HUES64 (cell line): ENCODE measurements around the gene GTF2F2.

Experiments used
- H3K27ac ChIP-seq: 2 replicates; pipeline ENCODE4 v1.7.0; 2013; ENCODE audit warnings: low read depth, low read length, inconsistent platforms
- H3K27me3 ChIP-seq: 2 replicates; pipeline ENCODE4 v1.6.1; 2013; ENCODE audit warnings: mild to moderate bottlenecking, low read length; ENCODE audit not compliant: insufficient read depth
- H3K36me3 ChIP-seq: 2 replicates; pipeline ENCODE4 v1.6.1; 2013; ENCODE audit warnings: mild to moderate bottlenecking, low read length; ENCODE audit not compliant: insufficient read depth
- H3K4me1 ChIP-seq: 2 replicates; pipeline ENCODE4 v1.6.1; 2013; ENCODE audit warnings: mild to moderate bottlenecking, low read length, moderate library complexity; ENCODE audit not compliant: insufficient read depth
- H3K4me3 ChIP-seq: 2 replicates; pipeline ENCODE4 v1.5.1; 2013; ENCODE audit warnings: mild to moderate bottlenecking, low read length, moderate library complexity
- H3K9ac ChIP-seq: 2 replicates; pipeline ENCODE4 v1.6.1; 2013; ENCODE audit warnings: mild to moderate bottlenecking, low read depth, low read length
- H3K9me3 ChIP-seq: 2 replicates; pipeline ENCODE4 v1.6.1; 2013; ENCODE audit warnings: low read depth, low read length; ENCODE audit not compliant: insufficient read depth
- WGBS: fragments of 150-250, 120-280 bp; methylation state at CpG from one replicate; pipeline ENCODE4 v1.1.7; 2013; ENCODE audit warnings: missing lambda C conversion rate; 5-methylcytosine and 5-hydroxymethylcytosine counted together

GTF2F2 gene

DNA sequence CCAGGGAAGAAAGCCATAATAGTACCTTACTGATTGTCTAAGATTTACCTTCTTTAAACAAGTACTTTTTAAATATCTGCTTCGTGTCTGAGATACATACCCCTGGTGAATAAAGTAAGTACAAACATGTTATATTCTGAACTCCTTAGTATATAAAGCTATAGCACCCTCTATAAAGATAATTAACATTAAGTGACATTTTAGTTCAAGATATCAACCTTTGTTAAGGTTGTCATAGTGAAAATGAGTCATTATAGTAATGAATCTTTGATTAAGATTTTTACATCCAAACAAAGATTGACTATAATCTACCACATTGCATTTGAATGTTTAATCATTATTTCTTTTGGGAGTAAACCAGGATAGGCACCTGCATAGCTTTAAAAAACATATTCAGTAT, 135.9 kb downstream of the GTF2F2 start:
- H3K4me1 ChIP-seq: 0 out of 2 replicates have a peak, but pooled peaks cover 6% of the 10 kb centered on the region
- peaks cover 19% of the 10 kb centered on the region for H3K36me3 ChIP-seq
- H3K27me3 ChIP-seq: no peaks in the 10 kb centered on the region
- H3K27ac ChIP-seq: no peak overlapping the region
- no CpG with 5 or more reads among the region's 1 CpG for WGBS
- no peak overlapping the region for H3K4me3 ChIP-seq
- no peaks in the 10 kb centered on the region for H3K9me3 ChIP-seq
- no peak overlapping the region for H3K9ac ChIP-seq

DNA sequence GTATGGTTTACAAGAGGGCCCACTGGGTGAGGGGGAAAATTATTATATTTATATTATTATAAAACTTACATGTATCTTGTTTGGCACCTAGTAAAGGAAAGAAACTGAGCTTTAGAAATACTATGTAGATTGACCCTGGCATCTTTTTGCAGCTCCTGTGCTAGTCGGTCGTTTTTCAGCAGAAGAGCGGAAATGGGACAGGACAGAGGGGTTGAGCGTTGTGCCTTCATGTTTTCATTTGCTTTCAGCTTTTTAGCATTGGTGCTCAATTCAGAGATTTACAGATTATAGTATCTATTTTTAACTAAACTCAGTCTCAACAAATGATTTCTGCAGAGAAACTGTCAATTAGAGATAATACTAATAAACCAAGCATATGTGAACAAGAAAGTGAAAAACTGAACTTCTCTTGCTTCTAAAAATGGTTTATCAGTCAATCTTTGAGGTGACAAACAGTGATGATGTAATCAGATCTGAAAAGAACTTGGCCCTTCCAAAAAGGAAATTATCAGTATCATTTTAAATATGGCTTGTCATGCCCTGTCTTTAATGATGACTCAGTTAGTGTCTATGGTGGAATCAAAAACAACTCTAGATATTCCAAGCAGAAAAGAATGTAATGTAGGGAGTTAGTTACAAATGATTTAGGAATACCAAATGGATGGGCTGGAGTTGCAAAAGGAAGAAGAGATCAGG, 137.5 kb downstream of the GTF2F2 start:
- Histone ChIP-seq H3K9ac (no peak overlapping the region), H3K27me3 (no peaks in the 10 kb centered on the region), H3K4me3 (no peak overlapping the region), H3K4me1 (0 out of 2 replicates have a peak, but pooled peaks cover 6% of the 10 kb centered on the region), H3K27ac (no peak overlapping the region), H3K36me3 (peaks cover 15% of the 10 kb centered on the region), H3K9me3 (no peaks in the 10 kb centered on the region)
- 96% methylated on average over 4 of the region's 4 CpGs for WGBS

DNA sequence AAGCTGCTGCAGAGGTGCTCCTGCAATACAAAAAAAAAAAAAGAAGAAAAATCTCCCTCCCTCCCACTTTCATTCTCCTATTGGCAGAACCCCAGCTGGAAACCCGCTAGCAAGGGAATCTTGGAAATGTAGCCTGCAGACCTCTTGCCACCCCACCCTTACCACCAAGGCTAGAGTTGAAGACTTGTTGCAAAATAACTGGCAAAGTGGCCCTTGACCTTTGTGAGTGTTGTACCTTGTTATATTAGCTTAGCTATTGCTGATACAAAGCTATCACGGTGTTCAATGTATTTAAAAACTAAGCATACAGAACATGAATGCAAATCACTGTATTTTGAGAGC, 138.0 kb downstream of the GTF2F2 start:
- 91% methylated on average over 2 of the region's 2 CpGs for WGBS
- peaks cover 9% of the 10 kb centered on the region for H3K36me3 ChIP-seq

DNA sequence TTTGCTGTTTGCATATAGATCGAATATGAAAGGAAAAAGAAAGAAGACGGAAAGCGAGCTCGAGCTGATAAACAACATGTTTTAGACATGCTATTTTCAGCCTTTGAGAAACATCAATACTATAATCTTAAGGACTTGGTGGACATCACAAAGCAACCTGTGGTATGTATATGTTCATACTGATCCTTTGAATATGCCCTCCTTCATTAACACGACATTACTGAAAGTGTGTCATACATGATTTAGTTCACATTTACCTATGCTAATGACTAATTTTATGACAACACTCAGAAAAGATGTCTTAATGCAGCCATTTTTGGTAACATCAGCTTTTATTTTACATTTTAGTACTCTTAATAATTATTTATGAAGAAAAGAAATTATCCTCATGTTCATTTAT, 146.9 kb downstream of the GTF2F2 start:
- no peaks in the 10 kb centered on the region for H3K9me3 ChIP-seq
- 86% methylated on average over 3 of the region's 5 CpGs for WGBS
- H3K27ac ChIP-seq: no peak overlapping the region
- H3K36me3 ChIP-seq: peaks cover 17% of the 10 kb centered on the region; the same call in 1 of the 2 replicates
- H3K27me3 ChIP-seq: no peaks in the 10 kb centered on the region
- no peak overlapping the region for H3K9ac ChIP-seq
- H3K4me1 ChIP-seq: peaks cover 14% of the 10 kb centered on the region
- H3K4me3 ChIP-seq: no peak overlapping the region

More for the DNA sequence above, 138.0 kb downstream of the GTF2F2 start:
- no peaks in the 10 kb centered on the region for H3K27me3 ChIP-seq
- no peak overlapping the region for H3K9ac ChIP-seq
- no peaks in the 10 kb centered on the region for H3K9me3 ChIP-seq
- H3K27ac ChIP-seq: no peak overlapping the region
- no peak overlapping the region for H3K4me3 ChIP-seq
- 0 out of 2 replicates have a peak, but pooled peaks cover 6% of the 10 kb centered on the region for H3K4me1 ChIP-seq

DNA sequence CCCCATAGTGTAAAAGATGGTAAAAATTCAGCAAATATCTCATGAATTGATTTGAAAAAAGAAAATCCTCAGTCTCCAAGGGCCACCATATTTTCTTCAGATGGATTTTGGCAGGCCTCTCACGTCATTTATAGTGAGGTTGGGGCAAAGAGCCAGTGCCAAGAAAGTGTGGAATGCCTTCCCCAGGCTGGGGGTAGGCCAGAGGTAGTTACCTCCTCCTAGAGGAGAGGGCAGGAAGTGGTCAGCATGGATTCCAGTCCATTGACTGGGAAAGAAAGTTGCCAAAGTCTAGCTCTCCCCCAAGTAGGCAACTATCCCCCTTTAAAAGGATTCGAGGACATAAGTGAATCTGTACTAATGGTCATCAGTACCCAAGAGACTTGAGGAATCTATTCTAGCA, 148.9 kb downstream of the GTF2F2 start:
- H3K9me3 ChIP-seq: no peaks in the 10 kb centered on the region
- H3K9ac ChIP-seq: no peak overlapping the region
- WGBS: 93% methylated on average over 2 of the region's 2 CpGs
- H3K27me3 ChIP-seq: no peaks in the 10 kb centered on the region
- H3K4me3 ChIP-seq: no peak overlapping the region
- no peak overlapping the region for H3K27ac ChIP-seq
- H3K4me1 ChIP-seq: peaks cover 14% of the 10 kb centered on the region
- peaks cover 17% of the 10 kb centered on the region; the same call in 1 of the 2 replicates for H3K36me3 ChIP-seq

DNA sequence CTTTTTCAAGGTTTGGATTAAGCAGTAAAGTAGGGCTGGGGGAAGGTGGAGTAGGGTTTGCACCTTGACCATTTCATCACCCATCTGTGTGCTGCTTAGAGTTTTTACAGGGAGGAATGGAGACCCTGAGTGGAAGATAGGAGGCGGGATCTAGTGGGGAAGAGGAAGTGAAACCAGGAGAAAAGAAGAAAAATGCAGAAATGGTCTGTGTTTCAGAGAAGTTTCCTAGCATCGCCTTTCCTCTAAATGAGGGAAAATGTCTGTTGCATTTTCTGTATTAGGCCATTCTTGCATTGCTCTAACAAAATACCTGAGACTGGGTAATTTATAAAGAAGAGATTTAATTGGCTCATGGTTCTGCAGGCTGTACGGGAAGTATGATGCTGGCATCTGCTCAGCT, 156.6 kb downstream of the GTF2F2 start:
- Histone ChIP-seq H3K27ac (no peak overlapping the region), H3K27me3 (no peaks in the 10 kb centered on the region), H3K36me3 (peaks cover 4% of the 10 kb centered on the region; the same call in 1 of the 2 replicates), H3K9me3 (no peaks in the 10 kb centered on the region), H3K4me1 (no peaks in the 10 kb centered on the region), H3K9ac (no peak overlapping the region), H3K4me3 (no peak overlapping the region)
- 98% methylated on average over 3 of the region's 3 CpGs for WGBS

DNA sequence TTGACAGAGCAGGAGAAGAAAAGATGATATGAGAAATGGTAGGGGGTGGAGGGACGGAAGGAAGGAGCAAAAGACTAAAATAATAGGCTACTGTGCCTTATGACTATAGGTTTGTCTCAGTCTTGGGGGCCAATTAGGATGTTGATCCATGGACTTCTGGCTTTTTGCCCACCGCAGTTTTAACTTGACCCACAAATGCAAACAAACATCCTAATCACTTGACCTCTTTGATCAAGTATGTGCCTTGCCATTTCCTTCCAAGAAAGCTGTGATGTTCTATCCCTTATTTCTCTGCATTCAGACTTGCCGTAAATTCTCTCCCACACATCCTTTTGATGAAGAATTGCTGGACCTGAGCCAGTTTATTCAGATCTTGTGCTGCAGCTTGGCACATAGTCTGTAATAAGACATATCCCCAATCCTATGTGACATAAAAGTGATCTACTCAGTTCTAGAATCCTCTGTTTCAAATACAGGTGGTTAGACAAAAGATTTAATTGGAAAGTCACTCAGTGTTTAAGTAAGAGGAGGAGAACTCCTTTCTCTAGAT, 157.9 kb downstream of the GTF2F2 start:
- Histone ChIP-seq H3K9me3 (no peaks in the 10 kb centered on the region), H3K27ac (no peak overlapping the region), H3K4me1 (no peaks in the 10 kb centered on the region), H3K36me3 (peaks cover 4% of the 10 kb centered on the region; the same call in 1 of the 2 replicates), H3K4me3 (no peak overlapping the region), H3K27me3 (no peaks in the 10 kb centered on the region), H3K9ac (no peak overlapping the region)
- WGBS: 95% methylated on average over 3 of the region's 3 CpGs

DNA sequence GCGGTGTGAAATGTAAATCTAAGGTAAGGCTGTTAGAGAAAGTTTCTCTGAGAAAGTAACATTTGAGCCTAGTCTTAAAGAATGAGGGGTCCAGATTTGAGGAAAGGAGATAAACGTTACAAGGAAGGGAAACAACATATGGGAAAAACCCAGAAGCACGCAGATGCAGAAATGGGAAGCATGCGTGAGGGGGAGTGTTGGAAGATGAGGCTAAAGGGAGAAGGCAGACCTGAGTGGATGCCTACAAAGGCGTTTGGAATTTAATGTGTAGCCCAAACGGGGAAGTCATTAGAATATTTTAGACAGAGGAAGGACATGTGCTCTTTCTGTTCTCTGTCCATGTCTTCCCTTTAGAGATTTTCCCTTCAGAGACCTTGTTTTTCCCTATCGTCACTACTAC, 159.7 kb downstream of the GTF2F2 start:
- Histone ChIP-seq H3K4me1 (no peaks in the 10 kb centered on the region), H3K27me3 (no peaks in the 10 kb centered on the region), H3K4me3 (no peak overlapping the region), H3K36me3 (peaks cover 21% of the 10 kb centered on the region), H3K9me3 (no peaks in the 10 kb centered on the region), H3K27ac (no peak overlapping the region), H3K9ac (no peak overlapping the region)
- 90% methylated on average over 7 of the region's 7 CpGs for WGBS

DNA sequence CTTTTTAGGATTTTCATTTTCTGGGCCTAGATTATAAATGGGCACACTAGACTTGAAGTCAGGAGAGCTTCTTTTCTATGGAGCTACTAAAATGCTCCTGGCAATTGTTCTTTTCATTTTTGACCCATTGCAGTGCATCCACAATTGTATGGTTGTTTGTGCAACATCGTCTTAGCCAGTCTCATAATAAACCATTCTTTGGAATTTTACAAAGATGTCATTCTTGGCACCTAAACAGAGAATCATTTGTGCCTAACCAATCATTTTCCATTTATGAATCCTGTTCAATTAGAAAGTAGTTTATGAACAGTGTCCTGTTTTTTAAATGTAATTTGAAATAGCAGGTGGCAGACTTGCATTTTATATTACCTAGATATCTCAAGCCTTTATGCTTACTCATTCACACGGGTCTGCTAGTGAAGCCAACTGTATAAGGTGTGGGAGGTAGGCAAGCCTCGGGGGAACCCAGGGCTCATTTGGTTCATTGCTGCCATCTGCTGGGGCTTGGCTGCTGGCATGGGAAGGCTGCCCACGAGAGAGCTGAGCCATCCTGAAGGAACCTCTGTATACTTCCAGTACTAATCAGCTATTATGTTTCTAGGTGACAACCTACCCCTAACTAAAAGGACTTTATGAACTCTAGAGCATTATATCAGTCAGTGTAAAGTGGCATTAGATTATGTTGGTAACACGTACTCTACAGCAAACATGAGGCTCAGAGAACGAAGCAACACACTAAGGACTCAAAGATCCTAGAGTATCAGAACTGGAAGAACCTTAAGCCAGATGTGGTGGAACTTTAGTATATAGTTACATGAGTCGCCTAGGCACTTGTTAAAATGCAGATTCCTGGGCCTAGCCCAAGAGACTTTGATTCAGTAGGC, 160.7 kb downstream of the GTF2F2 start:
- WGBS: 69% methylated on average over 7 of the region's 7 CpGs
- no peaks in the 10 kb centered on the region for H3K27me3 ChIP-seq

DNA sequence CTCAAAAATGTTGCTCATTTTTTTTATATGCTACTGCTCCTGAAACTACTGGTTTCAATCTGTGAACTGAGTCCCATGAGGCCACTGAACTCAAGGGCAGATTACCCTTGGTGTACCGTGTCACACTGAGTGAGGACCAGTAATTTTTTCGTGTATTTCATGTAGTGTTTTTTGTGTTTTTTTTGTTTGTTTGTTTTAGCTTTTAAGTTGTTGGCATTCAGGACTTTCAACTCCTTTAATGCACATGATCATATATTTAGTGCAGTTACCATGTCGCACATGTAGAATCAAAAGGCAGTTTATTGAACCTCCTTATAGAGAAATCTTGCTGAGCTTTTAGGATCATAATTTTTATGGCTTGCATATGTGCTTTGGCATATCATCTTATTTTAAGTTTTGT, 162.7 kb downstream of the GTF2F2 start:
- H3K27ac ChIP-seq: no peak overlapping the region
- H3K9ac ChIP-seq: no peak overlapping the region
- no peaks in the 10 kb centered on the region for H3K9me3 ChIP-seq
- no peaks in the 10 kb centered on the region for H3K27me3 ChIP-seq
- WGBS: 90% methylated on average over 3 of the region's 3 CpGs
- peaks cover 19% of the 10 kb centered on the region for H3K36me3 ChIP-seq
- no peak overlapping the region for H3K4me3 ChIP-seq
- H3K4me1 ChIP-seq: no peaks in the 10 kb centered on the region

More for the DNA sequence above, 160.7 kb downstream of the GTF2F2 start:
- Histone ChIP-seq H3K4me1 (no peaks in the 10 kb centered on the region), H3K9me3 (no peaks in the 10 kb centered on the region), H3K36me3 (peaks cover 24% of the 10 kb centered on the region), H3K27ac (no peak overlapping the region), H3K4me3 (no peak overlapping the region), H3K9ac (no peak overlapping the region)

DNA sequence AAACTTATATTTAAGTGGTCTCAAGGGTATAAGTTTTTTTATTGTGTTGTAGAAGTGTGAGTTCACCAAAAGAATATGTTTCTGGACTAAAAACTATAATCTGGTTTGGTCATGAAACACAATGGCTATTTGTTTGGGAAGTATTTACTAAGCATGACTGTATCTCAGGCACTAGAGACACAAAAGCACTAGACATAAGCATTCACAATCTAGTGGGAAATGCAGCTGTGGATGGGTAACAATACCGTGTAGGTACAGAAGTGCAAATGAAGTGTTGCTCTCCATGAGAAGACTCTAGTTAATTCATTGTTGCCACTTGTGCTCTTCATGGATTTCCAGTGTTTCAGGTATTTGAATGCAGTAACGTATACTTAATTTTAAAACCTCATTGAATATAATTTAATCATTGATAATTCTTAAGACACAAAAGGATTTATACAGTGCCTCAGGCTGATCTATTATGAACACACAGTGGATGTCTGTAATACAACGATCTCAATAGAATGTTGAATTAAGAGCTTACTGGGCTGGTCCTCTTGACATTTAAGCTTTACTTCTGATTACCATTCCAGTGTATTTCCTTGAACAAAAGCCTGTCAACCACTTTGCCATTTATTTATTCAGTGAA, 169.7 kb downstream of the GTF2F2 start:
- Histone ChIP-seq H3K27ac (no peak overlapping the region), H3K9ac (no peak overlapping the region), H3K4me3 (no peak overlapping the region), H3K4me1 (no peaks in the 10 kb centered on the region), H3K36me3 (peaks cover 5% of the 10 kb centered on the region; the same call in 1 of the 2 replicates), H3K9me3 (no peaks in the 10 kb centered on the region), H3K27me3 (no peaks in the 10 kb centered on the region)
- WGBS: 95% methylated on average over 2 of the region's 3 CpGs
